H9 (cell line): Measurements from ENCODE around the gene TMEM181. TPM values are rescaled to one million over a fixed set of nuclear protein-coding genes. Genes with fewer than 3 reads are reported as not detected.

Experiments used
- DNase-seq: peaks from one replicate; pipeline ENCODE4 v3.0.0-alpha.2; 2017
- H2AFZ ChIP-seq: one replicate; pipeline ENCODE4 v1.6.1; 2013; ENCODE audit warnings: mild to moderate bottlenecking, low read length, control low read depth, moderate library complexity
- H2AK5ac ChIP-seq: 2 replicates; pipeline ENCODE4 v1.6.1; 2013; ENCODE audit warnings: low read length, control low read depth, mixed read lengths; ENCODE audit not compliant: insufficient read length
- H2BK120ac ChIP-seq: one replicate; pipeline ENCODE4 v1.6.1; 2013; ENCODE audit warnings: low read depth, mild to moderate bottlenecking, low read length, control low read depth, inconsistent platforms; ENCODE audit not compliant: poor library complexity, severe bottlenecking
- H2BK12ac ChIP-seq: 2 replicates; pipeline ENCODE4 v1.6.1; 2013; ENCODE audit warnings: low read length, control low read depth, mixed read lengths, low read depth; ENCODE audit not compliant: insufficient read length
- H2BK15ac ChIP-seq: 2 replicates; pipeline ENCODE4 v1.6.1; 2013; ENCODE audit warnings: low read depth, low read length, control low read depth
- H2BK20ac ChIP-seq: one replicate; pipeline ENCODE4 v1.6.1; 2013; ENCODE audit warnings: low read depth, mild to moderate bottlenecking, low read length, control low read depth, inconsistent platforms; ENCODE audit not compliant: poor library complexity, severe bottlenecking
- H2BK5ac ChIP-seq: 2 replicates; pipeline ENCODE4 v1.6.1; 2013; ENCODE audit warnings: low read length, control low read depth, mixed read lengths; ENCODE audit not compliant: insufficient read length
- H3K14ac ChIP-seq: 2 replicates; pipeline ENCODE4 v1.6.1; 2013; ENCODE audit warnings: low read length, control low read depth; ENCODE audit not compliant: insufficient read depth
- H3K18ac ChIP-seq: 2 replicates; pipeline ENCODE4 v1.6.1; 2013; ENCODE audit warnings: low read depth, mild to moderate bottlenecking, mixed read lengths, low read length, control low read depth; ENCODE audit not compliant: insufficient read length
- H3K23ac ChIP-seq: 2 replicates; pipeline ENCODE4 v1.6.1; 2013; ENCODE audit warnings: low read length, control low read depth, mixed read lengths, low read depth; ENCODE audit not compliant: insufficient read length
- H3K23me2 ChIP-seq: 2 replicates; pipeline ENCODE4 v1.6.1; 2013; ENCODE audit warnings: low read depth, mild to moderate bottlenecking, mixed read lengths, low read length, control low read depth; ENCODE audit not compliant: insufficient read length, poor library complexity, severe bottlenecking
- H3K27ac ChIP-seq: 2 replicates; pipeline ENCODE4 v1.5.1; 2013; ENCODE audit warnings: low read length, control low read depth, mixed read lengths, low read depth; ENCODE audit not compliant: insufficient read length
- H3K27me3 ChIP-seq: 2 replicates; pipeline ENCODE4 v1.6.1; 2013; ENCODE audit warnings: low read length, control low read depth, inconsistent platforms; ENCODE audit not compliant: insufficient read depth
- H3K4ac ChIP-seq: 2 replicates; pipeline ENCODE4 v1.6.1; 2013; ENCODE audit warnings: low read depth, mild to moderate bottlenecking, control low read depth, inconsistent platforms, low read length, moderate library complexity
- H3K4me1 ChIP-seq: 2 replicates; pipeline ENCODE4 v1.6.1; 2013; ENCODE audit warnings: low read length, control low read depth, inconsistent platforms; ENCODE audit not compliant: insufficient read depth
- H3K4me2 ChIP-seq: 2 replicates; pipeline ENCODE4 v1.6.1; 2013; ENCODE audit warnings: low read length, control low read depth, mixed read lengths; ENCODE audit not compliant: insufficient read length, insufficient read depth
- H3K56ac ChIP-seq: 2 replicates; pipeline ENCODE4 v1.6.1; 2013; ENCODE audit warnings: low read depth, mild to moderate bottlenecking, mixed read lengths, low read length, control low read depth; ENCODE audit not compliant: insufficient read length
- H3K79me1 ChIP-seq: 2 replicates; pipeline ENCODE4 v1.6.1; 2013; ENCODE audit warnings: low read depth, mild to moderate bottlenecking, moderate library complexity, low read length, control low read depth, inconsistent platforms; ENCODE audit not compliant: insufficient read depth, poor library complexity, severe bottlenecking
- H3K79me2 ChIP-seq: 2 replicates; pipeline ENCODE4 v1.6.1; 2013; ENCODE audit warnings: low read length, control low read depth, inconsistent platforms; ENCODE audit not compliant: insufficient read depth
- H3K9ac ChIP-seq: 2 replicates; pipeline ENCODE4 v1.6.1; 2013; ENCODE audit warnings: low read length, control low read depth, mixed read lengths; ENCODE audit not compliant: insufficient read length; ENCODE audit errors: extremely low read depth
- H3K9me3 ChIP-seq: one replicate; pipeline ENCODE4 v1.6.1; 2013; ENCODE audit warnings: low read depth, low read length, inconsistent platforms; ENCODE audit not compliant: control insufficient read depth
- H3T11ph ChIP-seq: one replicate; pipeline ENCODE4 v1.6.1; 2013; ENCODE audit warnings: mild to moderate bottlenecking, low read length, control low read depth, inconsistent platforms
- H4K20me1 ChIP-seq: one replicate; pipeline ENCODE4 v1.6.1; 2013; ENCODE audit not compliant: control insufficient read depth, insufficient read length, insufficient read depth
- H4K5ac ChIP-seq: 2 replicates; pipeline ENCODE4 v1.6.1; 2013; ENCODE audit warnings: low read depth, mild to moderate bottlenecking, mixed read lengths, low read length, control low read depth; ENCODE audit not compliant: insufficient read length
- H4K8ac ChIP-seq: replicated peaks from 2 replicates; pipeline ENCODE4 v1.6.1; 2013; ENCODE audit warnings: low read length, control low read depth, mixed read lengths, low read depth; ENCODE audit not compliant: insufficient read length
- H4K91ac ChIP-seq: 2 replicates; pipeline ENCODE4 v1.6.1; 2013; ENCODE audit warnings: low read depth, mild to moderate bottlenecking, moderate library complexity, mixed read lengths, low read length, control low read depth; ENCODE audit not compliant: insufficient read length
- H3K27ac Mint-ChIP-seq, 3 experiments: 2 replicates in 2 of 3; 3 replicates in 1 of 3; pipeline ENCODE4 v1.8.0; 2020 to 2021; ENCODE audit warnings: mixed read lengths in 3 of 3, mild to moderate bottlenecking in 1 of 3, moderate library complexity in 1 of 3
- H3K27me3 Mint-ChIP-seq: 2 replicates; pipeline ENCODE4 v1.8.0; 2021; ENCODE audit warnings: low read depth, mild to moderate bottlenecking, moderate library complexity, mixed read lengths
- H3K36me3 Mint-ChIP-seq, 3 experiments: 2 replicates in 2 of 3; 3 replicates in 1 of 3; pipeline ENCODE4 v1.8.0; 2020 to 2021; ENCODE audit warnings: low read depth in 3 of 3, mixed read lengths in 3 of 3; ENCODE audit not compliant: insufficient read depth in 1 of 3
- H3K4me1 Mint-ChIP-seq, 2 experiments: 2 replicates each; pipeline ENCODE4 v1.8.0; 2020; ENCODE audit warnings: mixed read lengths in 2 of 2
- H3K4me3 Mint-ChIP-seq, 2 experiments: 2 replicates in 1 of 2; 3 replicates in 1 of 2; pipeline ENCODE4 v1.8.0; 2020 to 2021; ENCODE audit warnings: mild to moderate bottlenecking in 2 of 2, mixed read lengths in 2 of 2, moderate library complexity in 1 of 2
- H3K9me3 Mint-ChIP-seq, 2 experiments: 2 replicates in 1 of 2; 3 replicates in 1 of 2; pipeline ENCODE4 v1.8.0; 2020; ENCODE audit warnings: mild to moderate bottlenecking in 2 of 2, mixed read lengths in 2 of 2, moderate library complexity in 1 of 2
- WGBS: extraction: QIAGEN DNeasy Blood & Tissue Kit; methylation state at CpG from one replicate; pipeline ENCODE4 v1.1.7; 2013; ENCODE audit warnings: missing lambda C conversion rate, low lambda C conversion rate, mixed read lengths; ENCODE audit not compliant: insufficient read length; ENCODE audit errors: extremely low coverage; 5-methylcytosine and 5-hydroxymethylcytosine counted together
- total RNA-seq: library from RNA; stranded (reverse); gene quantifications from 2 replicates; pipeline ENCODE4 v1.2.1, GENCODE V29; 2021
- TF ChIP-seq, protein P1 (sequence below): fragments of 200-600 bp; sonication (generic); conservative IDR thresholded peaks from 3 replicates; pipeline ENCODE4 v1.8.0; 2021; ENCODE audit warnings: antibody characterized with exemption, mild to moderate bottlenecking

Gene TMEM181
- total RNA-seq, 1 experiment from 2014 or later = 24.4 TPM

DNA sequence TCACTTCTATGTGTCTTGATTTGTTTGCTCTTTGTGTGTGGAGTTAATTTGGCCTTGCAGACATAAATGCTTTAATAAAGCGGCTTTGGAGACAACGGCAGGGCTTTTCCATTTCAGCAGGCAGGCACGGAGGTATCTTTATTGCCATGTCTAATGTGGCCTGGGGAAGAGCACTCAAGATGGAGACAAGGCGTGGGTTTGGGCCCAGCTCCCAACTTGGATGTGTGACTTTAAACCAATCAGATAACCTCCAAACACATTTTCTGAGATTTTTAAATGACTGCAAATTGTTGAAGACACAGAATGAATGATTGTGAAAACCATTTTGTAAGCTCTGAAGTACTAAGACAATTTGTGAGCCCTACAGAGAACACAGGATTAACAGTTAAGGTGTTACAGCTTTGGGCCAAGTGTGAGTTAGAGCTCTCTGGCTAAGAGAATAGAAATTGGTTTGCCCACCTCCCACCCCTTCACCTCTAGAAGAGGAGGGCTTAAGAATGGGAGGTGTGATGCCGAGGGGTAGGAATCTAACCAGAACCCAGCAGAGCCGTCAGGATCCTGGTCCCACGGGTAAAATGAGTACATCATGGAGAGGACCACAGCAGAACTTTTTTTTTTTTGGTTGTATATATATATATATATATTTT lies 75.7 kb downstream of the TMEM181 start:
- Histone ChIP-seq H3K23ac (no peak overlapping the region), H3K9ac (no peak overlapping the region), H3K27me3 (no peaks in the 10 kb centered on the region), H3K18ac (no peak overlapping the region), H2AK5ac (no peak overlapping the region), H3K79me1 (no peaks in the 10 kb centered on the region), H4K91ac (no peak overlapping the region), H3K27ac (no peak overlapping the region), H3K4me2 (no peak overlapping the region), H2BK15ac (no peak overlapping the region), H4K20me1 (no peaks in the 10 kb centered on the region), H3K4ac (no peak overlapping the region), H2BK12ac (no peak overlapping the region), H2BK120ac (no peak overlapping the region), H3T11ph (no peak overlapping the region), H3K4me1 (no peaks in the 10 kb centered on the region), H2AFZ (no peak overlapping the region), H4K5ac (no peak overlapping the region), H3K56ac (no peak overlapping the region), H3K9me3 (no peaks in the 10 kb centered on the region), H2BK5ac (no peak overlapping the region), H4K8ac (no peak overlapping the region), H2BK20ac (no peak overlapping the region), H3K14ac (no peak overlapping the region), H3K79me2 (no peaks in the 10 kb centered on the region), H3K23me2 (no peaks in the 10 kb centered on the region)
- H3K9me3 Mint-ChIP-seq = no peaks in the 10 kb centered on the region
- peaks cover 17 to 55% (median 39%) of the 10 kb centered on the region in 3 experiments; a peak in 6 of 7 replicates for H3K36me3 Mint-ChIP-seq
- no peak overlapping the region for H3K4me3 Mint-ChIP-seq
- TF ChIP-seq, protein P1, sequence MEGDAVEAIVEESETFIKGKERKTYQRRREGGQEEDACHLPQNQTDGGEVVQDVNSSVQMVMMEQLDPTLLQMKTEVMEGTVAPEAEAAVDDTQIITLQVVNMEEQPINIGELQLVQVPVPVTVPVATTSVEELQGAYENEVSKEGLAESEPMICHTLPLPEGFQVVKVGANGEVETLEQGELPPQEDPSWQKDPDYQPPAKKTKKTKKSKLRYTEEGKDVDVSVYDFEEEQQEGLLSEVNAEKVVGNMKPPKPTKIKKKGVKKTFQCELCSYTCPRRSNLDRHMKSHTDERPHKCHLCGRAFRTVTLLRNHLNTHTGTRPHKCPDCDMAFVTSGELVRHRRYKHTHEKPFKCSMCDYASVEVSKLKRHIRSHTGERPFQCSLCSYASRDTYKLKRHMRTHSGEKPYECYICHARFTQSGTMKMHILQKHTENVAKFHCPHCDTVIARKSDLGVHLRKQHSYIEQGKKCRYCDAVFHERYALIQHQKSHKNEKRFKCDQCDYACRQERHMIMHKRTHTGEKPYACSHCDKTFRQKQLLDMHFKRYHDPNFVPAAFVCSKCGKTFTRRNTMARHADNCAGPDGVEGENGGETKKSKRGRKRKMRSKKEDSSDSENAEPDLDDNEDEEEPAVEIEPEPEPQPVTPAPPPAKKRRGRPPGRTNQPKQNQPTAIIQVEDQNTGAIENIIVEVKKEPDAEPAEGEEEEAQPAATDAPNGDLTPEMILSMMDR = no peak
- no peaks in the 10 kb centered on the region for H3K27me3 Mint-ChIP-seq
- no peak for DNase-seq
- H3K27ac Mint-ChIP-seq = no peak overlapping the region
- WGBS = no CpG with 5 or more reads among the region's 7 CpGs
- H3K4me1 Mint-ChIP-seq = peaks cover 8 to 10% of the 10 kb centered on the region in 2 experiments
